Naive B cell (primary cell): ENCODE measurements around the gene C20orf96. TPM values are rescaled to one million over a fixed set of nuclear protein-coding genes. Genes with fewer than 3 reads are reported as not detected.

ENCODE experiments used
- ATAC-seq, 2 donors: fragments of 150-1000 bp; cut with Tn5 transposase; 2 replicates each; pipeline ENCODE4 v1.10.0; 2021; ENCODE audit warnings: low read depth in 2 of 2, mild to moderate bottlenecking in 2 of 2, moderate library complexity in 2 of 2
- DNase-seq: peaks from one replicate; pipeline ENCODE4 v3.0.0; 2022
- H3K27ac Mint-ChIP-seq, 6 donors: one replicate each; pipeline ENCODE4 v1.8.0; 2020 to 2022; ENCODE audit warnings: mild to moderate bottlenecking in 6 of 6, mixed read lengths in 6 of 6, moderate library complexity in 5 of 6, inconsistent platforms in 2 of 6
- H3K27me3 Mint-ChIP-seq, 3 donors: one replicate each; pipeline ENCODE4 v1.8.0; 2021 to 2022; ENCODE audit warnings: mixed read lengths in 3 of 3, mild to moderate bottlenecking in 1 of 3
- H3K36me3 Mint-ChIP-seq, 2 donors: one replicate each; pipeline ENCODE4 v1.8.0; 2020 to 2022; ENCODE audit warnings: mixed read lengths in 2 of 2, inconsistent platforms in 1 of 2, mild to moderate bottlenecking in 1 of 2
- H3K4me1 Mint-ChIP-seq, 3 donors: one replicate each; pipeline ENCODE4 v1.8.0; 2020 to 2022; ENCODE audit warnings: mixed read lengths in 3 of 3, inconsistent platforms in 1 of 3, mild to moderate bottlenecking in 1 of 3, moderate library complexity in 1 of 3
- H3K4me3 Mint-ChIP-seq, 8 donors: one replicate each; pipeline ENCODE4 v1.8.0; 2020 to 2022; ENCODE audit warnings: mild to moderate bottlenecking in 8 of 8, mixed read lengths in 8 of 8, moderate library complexity in 8 of 8, inconsistent platforms in 2 of 8
- H3K9me3 Mint-ChIP-seq, 7 donors: one replicate each; pipeline ENCODE4 v1.8.0; 2020 to 2022; ENCODE audit warnings: mixed read lengths in 7 of 7, mild to moderate bottlenecking in 5 of 7, inconsistent platforms in 2 of 7, moderate library complexity in 1 of 7
- polyA plus RNA-seq, 6 donors: library from polyadenylated mRNA; unstranded; fragments of 300-500 nt; fragmentation: Illumina TruSeq; gene quantifications; one replicate each; pipeline ENCODE4 v1.2.3, GENCODE V29; 2021; ENCODE audit warnings: low read depth in 6 of 6

The C20orf96 gene
- polyA plus RNA-seq, 6 donors from 2014 or later, result 0.18 to 1.4 (median 0.37) TPM

DNA sequence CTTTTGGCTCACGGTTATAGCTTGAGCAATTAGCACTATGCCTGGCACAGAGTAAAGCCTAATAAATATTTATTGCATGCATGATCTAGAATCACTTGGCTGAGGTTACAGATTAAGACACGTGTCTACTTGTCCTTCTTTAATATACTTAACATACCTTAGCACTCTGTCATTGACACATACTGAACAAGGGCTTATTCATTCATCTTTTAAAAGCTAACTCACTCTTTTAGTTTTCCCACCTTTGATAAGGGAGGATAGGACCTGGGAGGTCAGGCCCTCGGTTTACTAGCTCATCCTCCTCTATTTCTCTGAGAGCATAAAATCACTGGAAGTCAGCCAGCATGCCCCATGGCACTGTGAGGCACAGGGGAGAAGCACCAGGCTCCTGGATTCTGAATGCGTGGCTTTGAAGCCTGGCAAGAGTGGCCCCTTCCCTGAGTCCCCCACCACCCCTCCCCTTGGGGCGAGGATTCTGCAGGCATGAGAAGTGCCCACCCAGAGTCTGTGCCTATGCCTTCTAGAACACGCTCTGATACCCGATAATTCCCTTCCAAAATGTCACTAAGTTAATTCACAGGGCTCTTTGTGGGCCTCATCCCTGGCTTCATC lies 18.0 kb upstream of the C20orf96 start:
- Mint-ChIP-seq H3K9me3 (no peaks in the 10 kb centered on the region), H3K4me1 (peaks cover 15 to 23% (median 16%) of the 10 kb centered on the region in 3 donors), H3K27me3 (no peaks in the 10 kb centered on the region), H3K36me3 (peaks cover 0 to 8% of the 10 kb centered on the region in 2 donors), H3K4me3 (no peak overlapping the region), H3K27ac (peak overlapping the region in 2 of 6 donors; percentile 39 to 83)
- DNase-seq (no peak), ATAC-seq (no peak)

DNA sequence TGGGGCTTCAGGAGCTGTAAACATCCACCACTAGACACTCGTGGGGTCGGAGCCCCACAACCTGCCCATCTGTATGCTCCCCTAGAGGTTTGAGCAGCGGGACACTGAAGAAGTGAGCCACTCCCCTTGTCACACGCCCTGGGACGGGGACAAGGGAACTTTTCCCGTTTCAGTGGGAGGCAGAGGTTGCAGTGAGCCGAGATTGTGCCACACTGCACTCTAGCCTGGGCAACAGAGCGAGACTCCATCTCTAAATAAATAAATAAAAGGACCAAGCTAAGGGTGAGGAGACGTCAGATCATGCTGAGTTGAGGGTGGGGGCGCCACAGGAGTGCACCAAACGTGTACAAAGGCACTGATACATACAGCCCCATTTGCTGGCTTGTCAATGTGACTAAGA lies 15.2 kb upstream of the C20orf96 start:
- no peaks in the 10 kb centered on the region for H3K27me3 Mint-ChIP-seq
- H3K36me3 Mint-ChIP-seq, result peaks cover 0 to 8% of the 10 kb centered on the region in 2 donors
- no peak overlapping the region for H3K27ac Mint-ChIP-seq
- H3K4me3 Mint-ChIP-seq, result no peak overlapping the region
- ATAC-seq (no peak), DNase-seq (no peak)
- H3K9me3 Mint-ChIP-seq, result no peaks in the 10 kb centered on the region
- peaks cover 20 to 28% (median 27%) of the 10 kb centered on the region in 3 donors for H3K4me1 Mint-ChIP-seq

DNA sequence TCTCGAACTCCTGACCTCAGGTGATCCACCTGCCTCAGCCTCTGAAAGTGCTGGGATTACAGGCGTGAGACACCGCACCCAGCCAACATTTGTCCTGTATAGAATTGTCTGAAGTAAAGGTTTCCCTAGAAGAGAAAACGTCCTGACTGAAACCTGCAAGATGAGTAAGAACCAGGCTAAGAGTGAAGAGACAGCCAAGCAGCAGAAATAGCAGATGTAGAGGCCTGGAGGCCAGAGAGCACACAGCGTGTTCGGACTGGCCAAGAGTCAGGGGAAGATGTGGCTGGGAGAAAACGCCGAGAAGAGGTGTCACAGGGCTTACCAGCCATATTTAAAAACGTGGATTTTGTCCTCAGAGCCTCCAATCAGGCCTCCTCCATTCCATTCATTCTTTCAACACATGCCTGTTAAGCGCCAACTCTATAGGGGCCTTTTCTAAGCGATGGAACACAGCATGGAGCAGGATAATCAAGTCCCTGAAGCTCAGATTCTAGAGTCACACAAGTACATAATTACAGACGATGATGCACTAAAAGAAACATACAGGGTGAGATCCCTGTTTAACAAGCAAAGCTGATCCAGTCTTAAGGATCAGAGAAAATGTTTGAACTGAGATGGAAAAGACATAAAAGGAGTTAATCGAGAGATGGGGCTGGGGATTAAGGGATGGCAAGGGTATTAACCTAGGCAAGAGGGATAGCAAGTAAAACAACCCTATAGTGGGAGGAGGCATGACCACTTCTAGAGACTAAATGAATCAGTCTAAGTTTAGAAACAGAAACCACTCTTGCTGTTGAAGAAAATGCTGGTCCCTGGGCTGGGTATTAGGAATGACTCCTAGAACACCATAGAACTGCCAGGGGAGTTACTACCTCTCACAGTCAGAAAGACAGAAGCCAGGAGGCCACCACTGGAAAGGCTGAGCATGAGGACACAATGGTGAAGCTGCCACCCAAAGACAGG lies 11.6 kb upstream of the C20orf96 start:
- no peak for DNase-seq
- Mint-ChIP-seq H3K4me3 (peak overlapping the region in 1 of 8 donors; percentile 37), H3K9me3 (peaks cover 0 to 2% (median 0%) of the 10 kb centered on the region in 7 donors), H3K27ac (no peak overlapping the region), H3K27me3 (no peaks in the 10 kb centered on the region), H3K4me1 (peaks cover 29 to 42% (median 41%) of the 10 kb centered on the region in 3 donors), H3K36me3 (peaks cover 5 to 13% of the 10 kb centered on the region in 2 donors)
- no peak for ATAC-seq

DNA sequence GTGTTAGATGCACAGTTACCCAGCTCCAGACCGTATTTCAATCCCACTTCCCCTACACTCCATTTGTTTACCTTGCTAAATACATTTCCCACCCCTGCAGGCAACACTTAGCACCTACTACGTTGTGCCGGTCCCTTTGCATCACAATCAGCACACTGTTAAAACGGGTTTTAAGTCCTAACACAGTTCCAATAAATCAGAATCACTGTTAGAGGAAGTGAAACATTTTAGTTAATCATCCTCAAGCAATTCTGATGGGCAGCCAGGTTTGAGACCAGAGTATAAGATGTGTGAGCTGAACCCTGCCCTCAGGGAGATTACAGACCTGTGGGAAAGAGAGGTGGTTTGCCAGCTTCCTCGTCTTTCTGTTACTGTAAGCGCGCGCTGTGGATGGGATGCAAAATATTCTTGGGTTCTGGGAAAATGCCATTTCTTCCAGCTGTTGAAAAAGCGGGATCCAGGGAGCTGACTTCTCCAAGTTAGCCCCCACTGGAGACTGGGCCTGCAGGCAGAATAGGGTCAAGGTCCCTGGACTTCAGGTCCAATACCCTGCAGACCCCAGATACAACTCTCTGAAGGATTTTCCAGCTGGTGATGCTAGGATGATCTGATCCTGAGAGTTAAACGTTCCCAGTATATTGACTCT lies 9.9 kb upstream of the C20orf96 start:
- ATAC-seq, result no peak
- Mint-ChIP-seq H3K4me1 (peaks cover 37 to 58% (median 57%) of the 10 kb centered on the region in 3 donors), H3K36me3 (peaks cover 9% of the 10 kb centered on the region in 2 donors), H3K9me3 (peaks cover 0 to 2% (median 0%) of the 10 kb centered on the region in 7 donors), H3K4me3 (peak overlapping the region in 7 of 8 donors; percentile 67 to 100 (median 84)), H3K27me3 (no peaks in the 10 kb centered on the region), H3K27ac (peak overlapping the region in 2 of 6 donors; percentile 63 to 70)
- DNase-seq, result no peak

DNA sequence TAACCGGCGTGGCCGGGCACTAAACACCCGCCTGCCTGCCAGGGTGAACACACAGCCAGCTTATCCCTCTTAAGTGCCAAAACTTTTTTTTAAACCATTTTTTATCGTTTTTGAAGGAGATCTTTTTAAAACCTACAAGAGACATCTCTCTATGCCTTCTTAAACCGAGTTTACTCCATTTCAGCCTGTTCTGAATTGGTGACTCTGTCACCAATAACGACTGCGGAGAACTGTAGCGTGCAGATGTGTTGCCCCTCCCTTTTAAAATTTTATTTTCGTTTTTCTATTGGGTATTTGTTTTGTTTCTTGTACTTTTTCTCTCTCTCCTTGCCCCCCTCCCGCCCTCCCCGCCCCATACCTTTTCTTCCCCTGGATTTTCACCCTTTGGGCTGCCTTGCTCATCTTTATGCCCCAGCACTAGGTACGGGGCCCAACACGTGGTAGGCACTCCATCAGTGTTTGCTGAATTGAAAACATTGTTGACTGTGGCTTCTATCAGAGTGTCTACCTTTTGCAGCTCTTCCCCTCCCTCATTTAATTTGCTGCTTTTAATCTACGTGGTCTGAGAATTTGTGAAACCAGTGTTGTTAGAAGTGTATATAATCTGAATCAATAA lies 8.3 kb upstream of the C20orf96 start:
- H3K4me1 Mint-ChIP-seq, result peaks cover 37 to 58% (median 57%) of the 10 kb centered on the region in 3 donors
- H3K9me3 Mint-ChIP-seq, result peaks cover 0 to 2% (median 0%) of the 10 kb centered on the region in 7 donors
- H3K27me3 Mint-ChIP-seq, result no peaks in the 10 kb centered on the region
- H3K4me3 Mint-ChIP-seq, result peak overlapping the region; percentile 97 to 100 (median 100)
- H3K36me3 Mint-ChIP-seq, result peaks cover 7 to 9% of the 10 kb centered on the region in 2 donors
- H3K27ac Mint-ChIP-seq, result peak overlapping the region; percentile 78 to 99 (median 98)
- ATAC-seq (no peak), DNase-seq (no peak)

DNA sequence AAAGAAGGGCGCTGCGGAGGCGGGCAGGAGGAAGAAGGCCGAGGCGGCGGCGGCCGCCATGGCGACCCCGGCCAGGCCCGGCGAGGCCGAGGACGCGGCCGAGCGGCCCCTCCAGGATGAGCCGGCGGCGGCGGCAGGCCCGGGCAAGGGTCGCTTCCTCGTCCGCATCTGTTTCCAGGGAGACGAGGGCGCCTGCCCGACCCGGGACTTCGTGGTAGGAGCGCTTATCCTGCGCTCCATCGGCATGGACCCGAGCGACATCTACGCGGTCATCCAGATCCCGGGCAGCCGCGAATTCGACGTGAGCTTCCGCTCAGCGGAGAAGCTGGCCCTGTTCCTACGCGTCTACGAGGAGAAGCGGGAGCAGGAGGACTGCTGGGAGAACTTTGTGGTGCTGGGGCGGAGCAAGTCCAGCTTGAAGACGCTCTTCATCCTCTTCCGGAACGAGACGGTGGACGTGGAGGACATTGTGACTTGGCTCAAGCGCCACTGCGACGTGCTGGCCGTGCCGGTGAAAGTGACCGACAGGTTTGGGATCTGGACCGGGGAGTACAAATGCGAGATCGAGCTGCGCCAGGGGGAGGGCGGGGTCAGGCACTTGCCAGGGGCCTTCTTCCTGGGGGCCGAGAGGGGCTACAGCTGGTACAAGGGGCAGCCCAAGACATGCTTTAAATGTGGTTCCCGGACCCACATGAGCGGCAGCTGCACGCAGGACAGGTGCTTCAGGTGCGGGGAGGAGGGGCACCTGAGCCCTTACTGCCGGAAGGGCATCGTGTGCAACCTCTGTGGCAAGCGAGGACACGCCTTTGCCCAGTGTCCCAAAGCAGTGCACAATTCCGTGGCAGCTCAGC lies 7.6 kb upstream of the C20orf96 start:
- peak overlapping the region; percentile 97 to 100 (median 100) for H3K4me3 Mint-ChIP-seq
- no peaks in the 10 kb centered on the region for H3K27me3 Mint-ChIP-seq
- H3K27ac Mint-ChIP-seq, result peak overlapping the region; percentile 78 to 99 (median 98)
- peak; percentile 22 to 29 for ATAC-seq
- peak; percentile 38 for DNase-seq
- peaks cover 0 to 2% (median 0%) of the 10 kb centered on the region in 7 donors for H3K9me3 Mint-ChIP-seq
- H3K36me3 Mint-ChIP-seq, result peaks cover 5 to 9% of the 10 kb centered on the region in 2 donors
- H3K4me1 Mint-ChIP-seq, result peaks cover 37 to 58% (median 57%) of the 10 kb centered on the region in 3 donors

- H3K27ac Mint-ChIP-seq, result peak within 1 kb of the TSS; percentile 98 to 100 (median 99)
- peak within 1 kb of the TSS; percentile 97 to 100 (median 100) for H3K4me3 Mint-ChIP-seq
- DNase-seq, result peak; percentile 86
- peaks cover 35 to 57% (median 56%) of the 10 kb centered on the region in 3 donors for H3K4me1 Mint-ChIP-seq
- peak; percentile 88 to 89 for ATAC-seq
- H3K9me3 Mint-ChIP-seq, result peaks cover 0 to 2% (median 0%) of the 10 kb centered on the region in 7 donors
- H3K27me3 Mint-ChIP-seq, result no peaks in the 10 kb centered on the region
- H3K36me3 Mint-ChIP-seq, result peaks cover 5 to 9% of the 10 kb centered on the region in 2 donors
These were observed 6.8 kb upstream of the C20orf96 start, which contains the start of gene ZCCHC3 for GRCh38 chr20:297098-297924. ZCCHC3 (plus strand) TSS chr20:297570; CDS start chr20:297587, 17 bp downstream.

GRCh38 chr20:295804-296203 lies 5.3 kb upstream of the C20orf96 start:
- Mint-ChIP-seq H3K9me3 (peaks cover 0 to 2% (median 0%) of the 10 kb centered on the region in 7 donors), H3K4me3 (peak overlapping the region; percentile 48 to 100 (median 98)), H3K27me3 (no peaks in the 10 kb centered on the region), H3K36me3 (peaks cover 5 to 9% of the 10 kb centered on the region in 2 donors), H3K27ac (peak overlapping the region in 5 of 6 donors; percentile 56 to 98 (median 86)), H3K4me1 (peaks cover 29 to 46% (median 45%) of the 10 kb centered on the region in 3 donors)
- no peak for ATAC-seq
- DNase-seq, result no peak

GRCh38 chr20:294602-295001 lies 4.1 kb upstream of the C20orf96 start:
- H3K4me3 Mint-ChIP-seq, result peak overlapping the region in 2 of 8 donors; percentile 47 to 98
- peaks cover 5 to 9% of the 10 kb centered on the region in 2 donors for H3K36me3 Mint-ChIP-seq
- peaks cover 0 to 2% (median 0%) of the 10 kb centered on the region in 7 donors for H3K9me3 Mint-ChIP-seq
- DNase-seq (no peak), ATAC-seq (no peak)
- H3K27me3 Mint-ChIP-seq, result no peaks in the 10 kb centered on the region
- peaks cover 26 to 35% (median 34%) of the 10 kb centered on the region in 3 donors for H3K4me1 Mint-ChIP-seq
- H3K27ac Mint-ChIP-seq, result peak overlapping the region in 1 of 6 donors; percentile 69

- ATAC-seq (no peak), DNase-seq (no peak)
- H3K27me3 Mint-ChIP-seq, result no peaks in the 10 kb centered on the region
- H3K27ac Mint-ChIP-seq, result peak overlapping the region in 3 of 6 donors; percentile 54 to 78 (median 60)
- peaks cover 0 to 5% (median 0%) of the 10 kb centered on the region in 3 donors for H3K4me1 Mint-ChIP-seq
- H3K36me3 Mint-ChIP-seq, result no peaks in the 10 kb centered on the region
- H3K4me3 Mint-ChIP-seq, result no peak overlapping the region
- no peaks in the 10 kb centered on the region for H3K9me3 Mint-ChIP-seq
These were observed 862 bp downstream of the C20orf96 start for GRCh38 chr20:289693-290083.

GRCh38 chr20:288956-289692 lies 1.4 kb downstream of the C20orf96 start:
- peak overlapping the region in 2 of 6 donors; percentile 30 to 54 for H3K27ac Mint-ChIP-seq
- H3K4me3 Mint-ChIP-seq, result peak overlapping the region in 2 of 8 donors; percentile 18 to 40
- no peaks in the 10 kb centered on the region for H3K36me3 Mint-ChIP-seq
- H3K9me3 Mint-ChIP-seq, result no peaks in the 10 kb centered on the region
- peaks cover 0 to 5% (median 0%) of the 10 kb centered on the region in 3 donors for H3K4me1 Mint-ChIP-seq
- ATAC-seq (no peak), DNase-seq (no peak)
- no peaks in the 10 kb centered on the region for H3K27me3 Mint-ChIP-seq
